Neutrophil (primary cell): Measurements from ENCODE around the gene WNK2.

Experiments
- H3K27ac ChIP-seq: fragments of 200-600 bp; sonication (generic); 2 replicates; pipeline ENCODE4 v1.5.1; 2016; ENCODE audit warnings: mild to moderate bottlenecking, moderate library complexity
- H3K27me3 ChIP-seq: fragments of 200-600 bp; sonication (generic); 2 replicates; pipeline ENCODE4 v1.6.0; 2016; ENCODE audit warnings: mild to moderate bottlenecking
- H3K36me3 ChIP-seq: fragments of 200-600 bp; sonication (generic); 2 replicates; pipeline ENCODE4 v1.5.1; 2017
- H3K4me1 ChIP-seq, 2 experiments: fragments of 200-600 bp in 1 of 2; sonication (generic) in 1 of 2; 1 replicate in 1 of 2; 2 replicates in 1 of 2; pipeline versions ENCODE4 v1.5.1 to v1.6.1; 2013 to 2016; ENCODE audit warnings: low read depth in 1 of 2, low read length in 1 of 2, mild to moderate bottlenecking in 1 of 2, moderate library complexity in 1 of 2; ENCODE audit not compliant: control insufficient read depth in 1 of 2, insufficient read depth in 1 of 2
- H3K4me3 ChIP-seq, 2 experiments: fragments of 200-600 bp in 1 of 2; sonication (generic) in 1 of 2; 1 replicate in 1 of 2; 2 replicates in 1 of 2; pipeline ENCODE4 v1.5.1; 2013 to 2016; ENCODE audit warnings: low read depth in 1 of 2, low read length in 1 of 2, mild to moderate bottlenecking in 1 of 2, moderate library complexity in 1 of 2
- H3K9me3 ChIP-seq: fragments of 200-600 bp; sonication (generic); 2 replicates; pipeline ENCODE4 v1.5.1; 2016
- CTCF ChIP-seq: fragments of 200-600 bp; sonication (generic); IDR thresholded peaks from 2 replicates; pipeline ENCODE4 v1.5.1; 2016; ENCODE audit warnings: antibody characterized with exemption

WNK2 gene

GRCh38 chr9:93148721-93149120, 35.2 kb upstream of the WNK2 start:
- Histone ChIP-seq H3K4me1 (peaks cover 6 to 7% of the 10 kb centered on the region in 2 experiments), H3K27me3 (peaks cover 10% of the 10 kb centered on the region), H3K9me3 (no peaks in the 10 kb centered on the region), H3K36me3 (no peaks in the 10 kb centered on the region), H3K4me3 (no peak overlapping the region), H3K27ac (no peak overlapping the region)
- TF ChIP-seq CTCF, result no peak

- Histone ChIP-seq H3K4me3 (no peak overlapping the region), H3K9me3 (no peaks in the 10 kb centered on the region), H3K27me3 (peaks cover 3% of the 10 kb centered on the region), H3K36me3 (no peaks in the 10 kb centered on the region), H3K4me1 (peaks cover 0 to under 1% of the 10 kb centered on the region in 2 experiments), H3K27ac (no peak overlapping the region)
- TF ChIP-seq CTCF, result no peak
Measured at GRCh38 chr9:93149361-93149760, 34.6 kb upstream of the WNK2 start.

GRCh38 chr9:93151097-93151784, 32.7 kb upstream of the WNK2 start:
- H3K36me3 ChIP-seq, result no peaks in the 10 kb centered on the region
- H3K27me3 ChIP-seq, result no peaks in the 10 kb centered on the region
- no peaks in the 10 kb centered on the region for H3K4me1 ChIP-seq
- no peak overlapping the region for H3K4me3 ChIP-seq
- no peaks in the 10 kb centered on the region for H3K9me3 ChIP-seq
- TF ChIP-seq CTCF, result no peak
- H3K27ac ChIP-seq, result no peak overlapping the region

- Histone ChIP-seq H3K27me3 (no peaks in the 10 kb centered on the region), H3K9me3 (no peaks in the 10 kb centered on the region)
- peak; percentile 71 for TF ChIP-seq CTCF
Measured at GRCh38 chr9:93154293-93154903, 29.5 kb upstream of the WNK2 start.

GRCh38 chr9:93155716-93156474, 28.0 kb upstream of the WNK2 start:
- Histone ChIP-seq H3K4me1 (peaks cover 6 to 11% of the 10 kb centered on the region in 2 experiments), H3K27me3 (no peaks in the 10 kb centered on the region), H3K27ac (no peak overlapping the region), H3K4me3 (no peak overlapping the region), H3K36me3 (no peaks in the 10 kb centered on the region), H3K9me3 (no peaks in the 10 kb centered on the region)
- no peak for TF ChIP-seq CTCF

More at GRCh38 chr9:93154293-93154903, 29.5 kb upstream of the WNK2 start:
- Histone ChIP-seq H3K4me1 (peaks cover 0 to 2% of the 10 kb centered on the region in 2 experiments), H3K4me3 (no peak overlapping the region), H3K27ac (peak overlapping the region; percentile 23), H3K36me3 (no peaks in the 10 kb centered on the region)
